LHCN-M2 (cell line): ENCODE measurements around the gene TRPM5. TPM values are rescaled to one million over a fixed set of nuclear protein-coding genes. Genes with fewer than 3 reads are reported as not detected.

Experiments
- DNase-seq: peaks from one replicate; pipeline ENCODE4 v3.0.0-alpha.2; 2012; ENCODE audit warnings: low read depth
- total RNA-seq: library from RNA; depleted of rRNA; stranded (reverse); fragments of >200 nt; gene quantifications from 2 replicates; pipeline ENCODE4 v1.2.3, GENCODE V29; 2014

Gene TRPM5
- total RNA-seq, 1 experiment from 2014 or later = not detected

DNA sequence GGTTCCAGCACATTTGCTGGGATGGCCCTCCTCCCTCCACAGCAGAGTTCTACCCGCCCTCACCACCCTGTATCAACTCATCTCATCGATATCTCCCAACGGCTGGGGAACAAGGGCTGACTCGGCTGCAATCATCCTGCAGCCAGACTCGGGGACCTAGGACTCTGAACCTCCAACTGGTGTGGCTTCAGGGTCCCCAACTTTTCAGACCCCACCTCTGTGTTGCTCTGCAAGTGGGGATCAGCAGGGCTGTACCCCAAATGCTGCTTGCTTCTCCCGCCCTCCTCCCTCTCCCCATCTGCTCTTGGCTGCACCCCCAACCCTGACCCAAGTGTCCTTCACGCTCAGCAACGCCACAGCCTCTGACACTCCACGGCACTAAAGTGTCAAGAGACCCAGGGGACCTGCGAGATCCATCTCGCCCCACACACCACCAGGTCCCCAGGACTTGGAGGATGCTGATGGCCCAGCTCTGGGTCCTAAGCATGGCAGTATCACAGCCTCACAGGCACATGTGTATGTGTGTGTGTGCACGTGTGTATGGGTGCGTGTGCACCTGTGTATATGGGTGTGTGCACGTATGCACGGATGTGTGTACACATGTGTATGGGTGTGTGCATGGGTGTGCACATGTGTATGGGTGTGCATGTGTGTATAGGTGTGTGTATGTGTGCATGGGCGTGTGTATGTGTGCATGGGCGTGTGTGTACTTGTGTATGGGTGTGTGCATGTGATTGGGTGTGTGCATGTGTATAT lies 26.9 kb upstream of the TRPM5 start:
- DNase-seq = no peak

- no peak for DNase-seq
These were observed 26.2 kb upstream of the TRPM5 start for GRCh38 chr11:2470495-2470894.

DNA sequence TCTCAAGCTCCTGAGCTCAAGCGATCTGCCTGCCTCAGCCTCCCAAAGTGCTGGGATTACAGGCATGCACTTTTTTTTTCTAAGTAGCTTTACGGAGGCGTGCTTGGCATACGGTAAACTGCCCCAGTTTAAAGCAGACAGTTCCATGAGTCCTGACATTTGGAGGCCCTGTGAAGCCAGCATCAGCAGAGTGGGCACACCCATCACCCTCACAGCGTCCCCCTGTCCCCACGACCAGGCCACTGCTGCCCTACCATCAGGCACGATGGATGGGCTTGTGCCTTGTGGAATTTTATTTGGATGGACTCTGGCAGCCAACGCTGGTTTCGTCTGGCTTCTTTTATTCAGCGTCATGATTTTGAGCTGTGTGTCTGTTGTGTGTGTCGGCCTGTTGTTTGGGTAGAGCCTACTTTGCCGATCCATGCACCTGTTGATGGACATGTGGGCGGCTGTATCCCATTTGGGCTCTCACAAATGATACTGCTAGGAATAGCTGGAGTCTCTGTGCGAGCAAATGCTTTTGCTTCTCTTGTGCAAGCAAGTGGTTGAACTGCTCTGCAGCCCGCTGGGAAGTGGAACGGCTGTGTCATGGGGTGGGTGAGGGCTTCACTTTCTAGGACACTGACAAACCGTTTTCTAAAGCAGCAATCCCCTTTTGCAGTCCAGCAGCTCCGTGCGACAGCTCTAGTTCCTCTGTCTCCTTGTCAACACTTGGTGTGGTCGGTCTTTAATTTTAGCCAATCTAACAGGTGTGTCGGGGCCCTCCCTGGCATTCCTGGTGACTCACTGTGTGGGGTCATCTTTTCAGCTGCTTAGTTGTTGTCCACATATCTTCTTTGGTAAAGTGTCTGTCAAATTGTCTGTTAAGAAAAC lies 24.3 kb upstream of the TRPM5 start:
- DNase-seq = peak; percentile 20

GRCh38 chr11:2467695-2468055 lies 23.4 kb upstream of the TRPM5 start:
- no peak for DNase-seq

GRCh38 chr11:2466869-2467694 lies 22.8 kb upstream of the TRPM5 start:
- no peak for DNase-seq

- DNase-seq = no peak
These were observed 21.9 kb upstream of the TRPM5 start for GRCh38 chr11:2466069-2466801.

DNA sequence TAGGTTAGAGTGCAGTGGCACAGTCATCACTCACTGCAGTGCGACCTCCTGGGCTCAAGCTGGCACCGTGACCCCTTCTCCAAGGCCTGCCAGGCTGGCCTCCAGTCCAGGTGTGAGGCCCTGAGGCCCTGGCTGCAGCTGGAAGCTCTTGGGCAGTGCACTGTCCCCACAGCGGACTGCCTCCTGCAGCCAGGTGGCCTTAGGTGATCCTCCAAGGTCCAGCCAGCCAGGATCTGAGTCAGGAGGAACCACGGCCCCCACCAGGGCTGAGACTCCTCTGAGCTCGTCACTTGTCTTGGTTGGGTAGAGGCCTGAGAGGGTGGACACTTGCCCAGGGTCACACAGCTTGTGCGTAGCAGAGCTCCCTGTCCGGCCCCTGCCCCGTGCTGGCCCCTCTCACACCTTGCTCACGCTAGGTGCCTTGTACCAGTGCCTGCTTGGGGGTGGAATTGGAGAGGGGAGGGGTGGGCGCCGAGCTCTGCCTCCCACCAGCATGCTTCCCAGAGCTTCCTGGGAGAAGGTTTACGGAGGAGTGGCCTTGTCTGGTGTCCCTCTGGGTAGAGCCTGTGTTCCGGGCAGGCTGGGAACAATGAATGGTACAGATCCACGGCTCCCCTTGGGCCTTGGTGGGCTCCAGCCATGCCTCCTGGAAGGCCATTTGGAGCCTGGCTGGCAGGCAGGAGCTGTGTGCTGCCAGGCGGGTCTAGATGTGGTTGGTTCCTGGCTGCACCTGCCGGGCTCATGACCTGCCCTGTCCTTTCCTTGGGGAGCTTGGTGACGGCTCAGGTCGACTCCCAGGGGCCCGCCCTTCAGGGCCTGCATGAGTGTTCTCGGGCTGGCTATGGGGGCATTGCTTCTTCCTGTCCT lies 21.1 kb upstream of the TRPM5 start:
- no peak for DNase-seq

DNA sequence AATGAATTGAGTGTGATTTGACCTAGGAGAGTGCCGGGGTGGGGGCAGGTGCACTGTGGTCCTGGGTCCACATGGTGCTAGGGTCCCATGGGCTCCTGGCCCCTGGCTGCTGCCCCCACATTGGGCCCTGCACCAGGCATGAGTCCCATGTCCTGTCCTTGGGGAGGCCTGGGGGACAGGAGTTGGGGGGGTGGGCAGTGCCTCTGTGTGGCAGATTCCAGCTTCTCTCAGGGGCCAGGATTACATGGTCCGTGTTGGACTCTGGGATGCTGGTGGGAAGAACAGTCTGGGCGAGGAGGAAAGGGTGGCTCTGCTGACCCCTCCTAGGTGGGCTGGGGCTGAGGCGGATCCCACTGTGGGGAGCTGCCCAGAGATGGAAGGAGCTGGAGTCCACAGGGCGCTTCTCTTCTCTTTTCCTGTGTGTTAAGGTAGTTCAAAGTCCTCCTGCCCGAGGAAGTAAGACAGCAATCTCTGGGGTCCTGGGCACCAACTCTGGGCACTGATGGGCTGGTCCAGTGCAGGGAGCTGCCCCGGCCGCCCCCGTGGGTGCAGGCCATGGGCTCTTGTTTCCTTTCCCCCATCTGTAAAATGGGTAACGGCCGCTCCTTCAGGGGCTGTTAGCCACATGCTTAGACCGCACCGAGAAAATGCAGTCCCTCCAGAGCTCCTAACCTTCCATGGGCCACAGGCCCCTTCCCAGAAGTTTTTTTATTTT lies 20.3 kb upstream of the TRPM5 start:
- no peak for DNase-seq

GRCh38 chr11:2463766-2464277 lies 19.5 kb upstream of the TRPM5 start:
- DNase-seq = no peak

GRCh38 chr11:2462986-2463765 lies 18.9 kb upstream of the TRPM5 start:
- DNase-seq = no peak

- no peak for DNase-seq
These were observed 18.2 kb upstream of the TRPM5 start for GRCh38 chr11:2462543-2462985.

- DNase-seq = no peak
These were observed 17.7 kb upstream of the TRPM5 start for GRCh38 chr11:2461956-2462542.

DNA sequence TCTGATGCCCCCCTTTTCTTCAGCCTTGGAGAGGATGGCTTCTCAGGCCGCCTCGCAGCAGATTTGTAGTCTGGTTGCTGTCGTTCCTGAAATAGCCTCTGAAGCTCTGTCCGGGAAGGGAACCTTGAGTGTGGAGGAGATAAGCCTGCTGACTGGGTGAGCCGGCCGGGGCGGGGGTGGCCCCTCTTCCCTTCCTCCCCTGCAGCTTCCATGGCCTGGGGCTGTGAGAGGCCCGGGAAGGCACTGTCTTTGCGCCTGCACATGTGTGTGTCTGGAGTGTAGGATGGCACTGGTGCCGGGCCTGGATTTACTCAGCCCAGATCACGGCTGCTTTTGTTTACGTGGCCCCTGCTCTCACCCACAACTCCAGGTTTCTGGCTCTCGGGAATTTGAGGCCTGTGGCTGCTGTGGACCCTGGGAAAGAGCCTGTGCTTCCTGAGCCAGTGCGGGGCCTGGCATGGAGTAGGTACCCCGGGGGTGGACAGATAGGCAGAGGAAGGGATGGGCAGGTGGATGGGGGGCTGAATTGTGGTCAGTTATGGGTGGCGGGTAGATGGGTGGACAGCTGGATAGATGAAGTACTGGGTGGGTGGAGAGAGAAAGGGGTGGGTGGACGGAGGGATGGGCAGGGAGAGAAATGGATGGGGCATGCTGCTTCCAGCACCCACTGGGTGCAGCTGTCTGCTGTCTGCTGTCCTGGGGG lies 17.1 kb upstream of the TRPM5 start:
- no peak for DNase-seq

- DNase-seq = no peak
These were observed 16.4 kb upstream of the TRPM5 start for GRCh38 chr11:2460540-2461252.

GRCh38 chr11:2459796-2460531 lies 15.7 kb upstream of the TRPM5 start:
- DNase-seq = no peak
